Breast epithelium (tissue), 4 donors: Measurements from ENCODE around the gene THRAP3. TPM values are rescaled to one million over a fixed set of nuclear protein-coding genes. Genes with fewer than 3 reads are reported as not detected.

Experiments used
- DNase-seq, 2 donors: peaks; one replicate each; pipeline ENCODE4 v3.0.0-alpha.2; 2019; ENCODE audit warnings: low spot score in 2 of 2
- H3K27ac ChIP-seq, 2 donors: fragments of 200-600 bp; sonication (generic) in 1 of 2; one replicate each; pipeline ENCODE4 v1.5.1; 2016 to 2019; ENCODE audit warnings: mild to moderate bottlenecking in 1 of 2
- H3K27me3 ChIP-seq, 2 donors: fragments of 200-600 bp; sonication (generic) in 1 of 2; one replicate each; pipeline versions ENCODE4 v1.5.1 to v1.6.0; 2017 to 2019; ENCODE audit warnings: control low read depth in 1 of 2, mild to moderate bottlenecking in 1 of 2
- H3K36me3 ChIP-seq: fragments of 200-600 bp; one replicate; pipeline ENCODE4 v1.5.1; 2019
- H3K4me1 ChIP-seq, 2 donors: fragments of 200-600 bp; sonication (generic); one replicate each; pipeline ENCODE4 v1.5.1; 2016 to 2019; ENCODE audit warnings: control low read depth in 1 of 2
- H3K4me3 ChIP-seq, 3 donors: fragments of 200-600 bp; sonication (generic); 1 replicate in 2 of 3; 2 replicates in 1 of 3; pipeline ENCODE4 v1.5.1; 2016 to 2019; ENCODE audit warnings: mild to moderate bottlenecking in 3 of 3, moderate library complexity in 2 of 3
- H3K9me3 ChIP-seq, 2 donors: fragments of 200-600 bp; sonication (generic) in 1 of 2; one replicate each; pipeline ENCODE4 v1.5.1; 2016 to 2019; ENCODE audit warnings: control low read depth in 1 of 2
- POLR2A ChIP-seq: fragments of 450-650 bp; IDR thresholded peaks from one replicate; pipeline ENCODE4 v1.6.1; 2016; ENCODE audit warnings: antibody characterized with exemption, mild to moderate bottlenecking, moderate library complexity
- POLR2AphosphoS5 ChIP-seq, 3 donors: sonication (generic); formaldehyde crosslinking; IDR thresholded peaks; one replicate each; pipeline ENCODE4 v1.6.1; 2017; ENCODE audit warnings: antibody characterized with exemption in 3 of 3
- intact Hi-C: fragments of 100-400 bp; cut with DNase I; formaldehyde crosslinking; loops from one replicate; pipeline ENCODE4 v1.15.1; 2023; ENCODE audit warnings: low total_unique reads
- total RNA-seq, 3 donors: library from RNA; depleted of rRNA; stranded (reverse); fragments of >200 nt; gene quantifications; one replicate each; pipeline ENCODE4 v1.1.0, GENCODE V29; 2016
- TF ChIP-seq, protein P1 (sequence below), 3 donors: fragments of 450-650 bp; IDR thresholded peaks; one replicate each; pipeline ENCODE4 v1.5.1; 2016 to 2017; ENCODE audit warnings: antibody characterized with exemption in 3 of 3, mild to moderate bottlenecking in 3 of 3, moderate library complexity in 3 of 3

Gene THRAP3
- total RNA-seq, 3 donors from 2014 or later: 81.6 to 128 (median 122) TPM

DNA sequence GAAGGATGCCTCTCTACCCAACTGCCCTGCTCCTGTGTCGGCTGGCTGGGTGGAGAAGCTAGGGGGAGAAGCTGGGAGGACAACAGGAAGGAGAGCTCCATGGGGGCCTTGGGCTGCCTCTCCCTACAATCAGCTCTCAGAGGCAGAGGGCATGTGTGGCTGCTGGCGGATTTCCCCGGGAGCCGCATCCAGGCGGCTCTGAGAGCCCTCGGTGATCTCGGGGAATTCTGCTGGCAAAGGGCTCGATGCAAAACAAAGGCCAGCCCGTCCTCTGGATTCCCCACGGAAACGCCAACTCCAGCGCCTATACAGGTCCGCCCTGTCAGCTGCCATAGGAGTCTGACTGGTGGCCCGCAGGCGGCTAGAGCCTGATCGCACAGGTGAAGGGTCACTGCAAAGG is 125.6 kb downstream of the THRAP3 start:
- intact Hi-C loops: loop anchor here (10.0 kb wide), 1 partner anchor 75 kb away; no protein-coding TSS in a partner anchor
- no peaks in the 10 kb centered on the region for H3K9me3 ChIP-seq
- H3K27me3 ChIP-seq: no peaks in the 10 kb centered on the region
- no peaks in the 10 kb centered on the region for H3K36me3 ChIP-seq
- no peak for TF ChIP-seq POLR2AphosphoS5 (IDR thresholded peaks at IDR 0.05)
- TF ChIP-seq, protein P1, sequence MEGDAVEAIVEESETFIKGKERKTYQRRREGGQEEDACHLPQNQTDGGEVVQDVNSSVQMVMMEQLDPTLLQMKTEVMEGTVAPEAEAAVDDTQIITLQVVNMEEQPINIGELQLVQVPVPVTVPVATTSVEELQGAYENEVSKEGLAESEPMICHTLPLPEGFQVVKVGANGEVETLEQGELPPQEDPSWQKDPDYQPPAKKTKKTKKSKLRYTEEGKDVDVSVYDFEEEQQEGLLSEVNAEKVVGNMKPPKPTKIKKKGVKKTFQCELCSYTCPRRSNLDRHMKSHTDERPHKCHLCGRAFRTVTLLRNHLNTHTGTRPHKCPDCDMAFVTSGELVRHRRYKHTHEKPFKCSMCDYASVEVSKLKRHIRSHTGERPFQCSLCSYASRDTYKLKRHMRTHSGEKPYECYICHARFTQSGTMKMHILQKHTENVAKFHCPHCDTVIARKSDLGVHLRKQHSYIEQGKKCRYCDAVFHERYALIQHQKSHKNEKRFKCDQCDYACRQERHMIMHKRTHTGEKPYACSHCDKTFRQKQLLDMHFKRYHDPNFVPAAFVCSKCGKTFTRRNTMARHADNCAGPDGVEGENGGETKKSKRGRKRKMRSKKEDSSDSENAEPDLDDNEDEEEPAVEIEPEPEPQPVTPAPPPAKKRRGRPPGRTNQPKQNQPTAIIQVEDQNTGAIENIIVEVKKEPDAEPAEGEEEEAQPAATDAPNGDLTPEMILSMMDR (IDR thresholded peaks at IDR 0.05): no peak
- no peak for TF ChIP-seq POLR2A
- peak; percentile 50 to 61 for DNase-seq
- H3K27ac ChIP-seq: peak overlapping the region; percentile 88 to 90
- H3K4me3 ChIP-seq: no peak overlapping the region
- peaks cover 6 to 23% of the 10 kb centered on the region in 2 donors for H3K4me1 ChIP-seq

DNA sequence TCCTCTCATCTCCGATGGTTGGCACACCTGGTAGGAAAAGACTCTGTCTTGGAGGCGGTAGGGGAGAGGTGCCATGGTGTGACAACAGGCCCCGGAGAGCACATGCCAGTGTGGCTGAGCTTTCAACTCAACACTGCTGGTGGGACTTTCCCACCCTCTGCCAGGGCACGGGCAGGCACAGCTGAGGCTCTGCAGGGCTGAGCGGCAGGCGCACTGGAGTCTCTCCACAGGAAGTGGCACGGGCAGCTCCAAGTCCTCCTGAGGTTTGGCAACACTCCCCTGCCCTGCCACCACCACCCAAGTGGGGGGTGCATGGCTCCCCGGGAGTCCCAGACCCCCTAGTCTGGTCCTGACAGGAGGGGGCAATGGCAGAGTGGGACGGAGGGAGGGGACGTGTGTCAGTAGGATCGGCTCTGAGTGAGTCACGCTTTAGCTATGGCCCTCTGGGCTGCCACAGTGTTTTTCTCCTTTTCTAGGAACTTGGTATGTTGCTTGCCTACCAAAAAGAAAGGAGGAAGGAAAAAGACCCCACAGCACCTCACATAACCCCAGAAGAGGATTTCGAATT is 126.5 kb downstream of the THRAP3 start:
- H3K27ac ChIP-seq: peak overlapping the region; percentile 88 to 90
- intact Hi-C loops: loop anchor here (10.0 kb wide), 1 partner anchor 74 kb away; no protein-coding TSS in a partner anchor
- H3K9me3 ChIP-seq: no peaks in the 10 kb centered on the region
- H3K27me3 ChIP-seq: no peaks in the 10 kb centered on the region
- peak overlapping the region in 1 of 3 donors; percentile 29 for H3K4me3 ChIP-seq
- peaks cover 6 to 23% of the 10 kb centered on the region in 2 donors for H3K4me1 ChIP-seq
- H3K36me3 ChIP-seq: no peaks in the 10 kb centered on the region
- peak in 1 of 2 donors; percentile 57 for DNase-seq
- TF ChIP-seq, protein P1 (IDR thresholded peaks at IDR 0.05): no peak
- TF ChIP-seq POLR2A (no peak), POLR2AphosphoS5 (IDR thresholded peaks at IDR 0.05) (no peak)

DNA sequence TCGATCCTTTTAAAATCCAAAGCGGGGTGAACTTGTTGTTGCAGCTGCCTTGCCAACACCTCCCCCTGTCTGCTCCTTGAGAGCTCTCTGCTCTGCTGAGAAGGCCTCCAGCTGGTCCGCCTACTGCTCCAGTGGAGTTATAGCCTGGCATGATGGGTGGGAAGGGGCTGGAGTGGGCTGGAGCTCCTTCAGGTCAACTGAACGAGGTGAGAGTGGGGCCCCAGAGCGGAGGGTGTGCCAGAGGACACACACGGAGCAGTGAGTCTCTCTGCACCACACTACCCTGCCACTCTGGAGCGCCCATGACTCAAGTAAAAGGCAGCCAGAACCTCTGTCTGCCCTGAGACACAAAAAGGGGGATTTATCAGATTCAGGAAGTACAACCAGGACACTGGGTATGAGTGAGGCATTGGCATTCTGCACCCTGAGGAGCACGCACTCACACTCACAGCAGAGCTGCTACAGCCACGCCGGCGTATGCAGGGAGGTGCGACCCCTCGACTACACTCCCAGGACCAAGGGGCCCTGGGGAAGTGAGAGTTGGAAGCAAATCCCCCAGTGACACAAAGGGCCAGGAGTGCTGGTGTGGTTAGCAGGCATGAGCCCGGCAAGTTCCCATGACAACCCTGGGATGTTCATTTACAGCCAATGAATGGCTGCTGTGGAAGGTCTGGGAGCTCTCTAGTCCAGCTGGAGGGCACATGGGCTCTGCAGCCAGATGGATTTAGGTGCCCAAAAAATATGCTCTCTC is 127.2 kb downstream of the THRAP3 start:
- H3K4me1 ChIP-seq: peaks cover 6 to 23% of the 10 kb centered on the region in 2 donors
- no peak overlapping the region for H3K4me3 ChIP-seq
- intact Hi-C loops: loop anchor here (10.0 kb wide), 1 partner anchor 73 kb away; no protein-coding TSS in a partner anchor
- H3K27ac ChIP-seq: peak overlapping the region; percentile 88 to 90
- DNase-seq: no peak
- no peaks in the 10 kb centered on the region for H3K36me3 ChIP-seq
- no peaks in the 10 kb centered on the region for H3K9me3 ChIP-seq
- TF ChIP-seq, protein P1 (IDR thresholded peaks at IDR 0.05): no peak
- TF ChIP-seq POLR2AphosphoS5 (IDR thresholded peaks at IDR 0.05) (no peak), POLR2A (no peak)
- no peaks in the 10 kb centered on the region for H3K27me3 ChIP-seq

DNA sequence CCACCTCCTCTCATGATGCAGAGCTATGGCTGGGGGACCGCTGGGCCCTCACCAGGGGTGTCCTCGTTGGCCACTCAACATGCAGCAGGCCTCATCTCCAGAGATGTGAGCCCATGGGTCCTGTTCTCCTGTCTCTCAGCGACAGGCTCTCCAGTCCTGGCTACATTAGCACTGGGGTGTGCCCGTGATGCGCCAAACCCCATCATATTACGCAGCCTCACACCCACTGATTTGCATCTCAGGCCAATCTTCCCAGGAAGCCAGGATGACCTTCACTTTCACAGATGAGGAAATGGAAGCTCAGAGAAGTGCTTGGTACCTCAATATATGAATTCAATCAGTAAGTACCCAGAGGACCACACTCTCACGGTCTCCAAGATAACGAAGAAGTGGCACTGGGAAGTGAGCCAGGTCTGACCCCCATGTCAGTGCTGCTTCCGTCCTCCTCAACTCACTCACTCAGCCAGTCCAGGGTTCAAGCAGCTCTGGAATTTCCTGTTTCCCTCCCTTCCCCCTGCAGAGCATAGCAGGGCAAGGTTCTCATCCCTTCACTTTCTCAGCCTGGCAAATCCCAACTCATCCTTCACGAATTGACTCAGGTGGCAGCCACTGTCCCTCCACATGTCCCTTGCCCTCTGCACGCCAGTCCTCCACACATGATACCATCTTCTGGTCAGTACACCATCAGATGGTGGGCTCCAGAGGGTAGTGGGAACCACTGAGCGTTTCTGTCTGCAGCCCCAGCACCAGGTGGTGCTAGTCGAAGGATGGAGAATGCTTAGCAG is 128.1 kb downstream of the THRAP3 start:
- Histone ChIP-seq H3K36me3 (no peaks in the 10 kb centered on the region), H3K27ac (peak overlapping the region; percentile 88 to 90)

More for the DNA sequence above, 128.1 kb downstream of the THRAP3 start:
- no peak for TF ChIP-seq POLR2A
- TF ChIP-seq, protein P1 (IDR thresholded peaks at IDR 0.05): no peak
- no peak for TF ChIP-seq POLR2AphosphoS5 (IDR thresholded peaks at IDR 0.05)
- H3K4me3 ChIP-seq: no peak overlapping the region
- no peaks in the 10 kb centered on the region for H3K27me3 ChIP-seq
- no peak for DNase-seq
- H3K4me1 ChIP-seq: peaks cover 6 to 23% of the 10 kb centered on the region in 2 donors
- H3K9me3 ChIP-seq: no peaks in the 10 kb centered on the region
- intact Hi-C loops: loop anchor here (10.0 kb wide), 1 partner anchor 72 kb away; no protein-coding TSS in a partner anchor
